Upper lobe of left lung (tissue), 6 donors: Measurements from ENCODE around the gene TCL1B. TPM values are rescaled to one million over a fixed set of nuclear protein-coding genes. Genes with fewer than 3 reads are reported as not detected.
"Not testable (repeated sequence)": the region's sequence is repeated elsewhere in the genome, so short reads cannot be mapped to it uniquely, and the experiment has no call there.

Experiments
- ATAC-seq, 2 donors: fragments of 200-7000 bp; cut with Tn5 transposase; one replicate each; pipeline ENCODE4 v1.9.1; 2022; ENCODE audit warnings: mild to moderate bottlenecking in 2 of 2, moderate library complexity in 2 of 2; ENCODE audit not compliant: low FRiP score in 2 of 2
- DNase-seq, 2 donors: peaks; one replicate each; pipeline ENCODE4 v3.0.0-alpha.2; 2019 to 2020
- H3K27ac ChIP-seq, 4 donors: fragments of 200-600 bp; sonication (generic); one replicate each; pipeline ENCODE4 v1.5.1; 2016 to 2019
- H3K27me3 ChIP-seq, 4 donors: fragments of 200-600 bp; sonication (generic); one replicate each; pipeline ENCODE4 v1.5.1; 2017 to 2019
- H3K36me3 ChIP-seq, 4 donors: fragments of 200-600 bp; sonication (generic); one replicate each; pipeline ENCODE4 v1.5.1; 2016 to 2019
- H3K4me1 ChIP-seq, 4 donors: fragments of 200-600 bp; sonication (generic); one replicate each; pipeline ENCODE4 v1.5.1; 2018 to 2019
- H3K4me3 ChIP-seq, 4 donors: fragments of 200-600 bp; sonication (generic); one replicate each; pipeline ENCODE4 v1.5.1; 2017 to 2019; ENCODE audit warnings: mild to moderate bottlenecking in 2 of 4, moderate library complexity in 1 of 4
- H3K9me3 ChIP-seq, 4 donors: fragments of 200-600 bp; sonication (generic); one replicate each; pipeline ENCODE4 v1.5.1; 2018 to 2019
- EP300 ChIP-seq, 4 donors: sonication (generic); formaldehyde crosslinking; IDR thresholded peaks; one replicate each; pipeline ENCODE4 v1.5.1; 2017; ENCODE audit warnings: antibody characterized with exemption in 4 of 4, control low read depth in 2 of 4
- POLR2A ChIP-seq, 4 donors: fragments of 450-650 bp; IDR thresholded peaks; one replicate each; pipeline ENCODE4 v1.5.1; 2016 to 2017; ENCODE audit warnings: antibody characterized with exemption in 4 of 4, mild to moderate bottlenecking in 2 of 4
- POLR2AphosphoS5 ChIP-seq, 2 donors: sonication (generic); formaldehyde crosslinking; IDR thresholded peaks; one replicate each; pipeline ENCODE4 v1.5.1; 2017; ENCODE audit warnings: antibody characterized with exemption in 2 of 2
- WGBS, 2 donors: methylation state at CpG; one replicate each; pipeline ENCODE4 v1.1.5; 2017 to 2018; 5-methylcytosine and 5-hydroxymethylcytosine counted together
- total RNA-seq, 6 donors: library from RNA; depleted of rRNA in 4 of 6; stranded (reverse); fragments of >200 nt in 4 of 6; gene quantifications; one replicate each; pipeline versions ENCODE4 v1.1.0 to v1.2.1, GENCODE V29; 2016 to 2021
- TF ChIP-seq, protein P1 (sequence below), 6 experiments: fragments of 450-650 bp in 4 of 6; fragments of 200-600 bp in 2 of 6; sonication (generic) in 2 of 6; IDR thresholded peaks; one replicate each; pipeline ENCODE4 v1.5.1; 2016 to 2019; ENCODE audit warnings: antibody characterized with exemption in 6 of 6
- donor health status: DM: no; HTN: no; CAD: no; lungs with moderate emphysema.
- donor health status: DM: no; HTN: yes; CAD: no; lungs with severe emphysema.

Gene TCL1B
- total RNA-seq, 6 donors from 2014 or later = not detected

DNA sequence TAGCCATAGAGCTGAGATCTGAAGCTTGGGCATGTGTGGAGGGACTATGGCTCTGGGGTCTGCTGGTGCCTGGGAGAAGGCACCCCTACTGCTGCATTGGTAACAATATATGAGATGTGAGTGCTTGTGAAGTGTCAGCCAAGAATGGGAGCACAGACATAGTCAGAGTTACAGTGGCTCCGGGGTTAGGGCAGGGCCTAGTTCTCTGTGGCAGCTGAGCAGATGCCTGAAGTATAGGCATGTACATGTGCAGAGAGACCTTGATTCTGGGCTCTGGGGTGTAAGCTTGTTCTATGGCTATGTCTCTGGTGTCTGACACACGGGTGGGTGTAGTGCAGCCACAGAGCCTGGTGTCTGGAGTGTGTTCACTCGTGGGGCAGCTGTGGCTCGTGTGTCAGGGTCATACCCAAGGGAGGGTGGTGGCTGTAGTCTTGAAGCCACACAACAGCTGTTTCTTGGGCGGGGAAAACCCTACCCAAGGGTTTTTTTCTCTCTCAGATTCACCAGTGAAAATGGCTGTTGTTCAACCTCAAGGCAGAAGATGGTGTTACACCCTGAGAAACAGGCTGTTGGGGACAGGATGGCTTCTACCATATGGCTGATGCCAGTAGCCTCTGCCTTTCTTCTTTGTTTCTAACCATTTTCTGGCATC is 39.6 kb downstream of the TCL1B start:
- no peak for ATAC-seq
- WGBS, 2 donors = 77 to 81% methylated on average over 4 to 5 of the region's 5 CpGs
- DNase-seq = no peak
- no peaks in the 10 kb centered on the region for H3K27me3 ChIP-seq
- peaks cover 0 to 12% (median 9%) of the 10 kb centered on the region in 4 donors for H3K9me3 ChIP-seq
- H3K4me3 ChIP-seq = no peak overlapping the region
- H3K36me3 ChIP-seq = no peaks in the 10 kb centered on the region
- H3K27ac ChIP-seq = no peak overlapping the region
- no peak for TF ChIP-seq EP300 (IDR thresholded peaks at IDR 0.05)
- no peak for TF ChIP-seq POLR2A (IDR thresholded peaks at IDR 0.05)
- no peak for TF ChIP-seq POLR2AphosphoS5 (IDR thresholded peaks at IDR 0.05)
- TF ChIP-seq, protein P1, sequence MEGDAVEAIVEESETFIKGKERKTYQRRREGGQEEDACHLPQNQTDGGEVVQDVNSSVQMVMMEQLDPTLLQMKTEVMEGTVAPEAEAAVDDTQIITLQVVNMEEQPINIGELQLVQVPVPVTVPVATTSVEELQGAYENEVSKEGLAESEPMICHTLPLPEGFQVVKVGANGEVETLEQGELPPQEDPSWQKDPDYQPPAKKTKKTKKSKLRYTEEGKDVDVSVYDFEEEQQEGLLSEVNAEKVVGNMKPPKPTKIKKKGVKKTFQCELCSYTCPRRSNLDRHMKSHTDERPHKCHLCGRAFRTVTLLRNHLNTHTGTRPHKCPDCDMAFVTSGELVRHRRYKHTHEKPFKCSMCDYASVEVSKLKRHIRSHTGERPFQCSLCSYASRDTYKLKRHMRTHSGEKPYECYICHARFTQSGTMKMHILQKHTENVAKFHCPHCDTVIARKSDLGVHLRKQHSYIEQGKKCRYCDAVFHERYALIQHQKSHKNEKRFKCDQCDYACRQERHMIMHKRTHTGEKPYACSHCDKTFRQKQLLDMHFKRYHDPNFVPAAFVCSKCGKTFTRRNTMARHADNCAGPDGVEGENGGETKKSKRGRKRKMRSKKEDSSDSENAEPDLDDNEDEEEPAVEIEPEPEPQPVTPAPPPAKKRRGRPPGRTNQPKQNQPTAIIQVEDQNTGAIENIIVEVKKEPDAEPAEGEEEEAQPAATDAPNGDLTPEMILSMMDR (IDR thresholded peaks at IDR 0.05) = no peak
- no peaks in the 10 kb centered on the region for H3K4me1 ChIP-seq

DNA sequence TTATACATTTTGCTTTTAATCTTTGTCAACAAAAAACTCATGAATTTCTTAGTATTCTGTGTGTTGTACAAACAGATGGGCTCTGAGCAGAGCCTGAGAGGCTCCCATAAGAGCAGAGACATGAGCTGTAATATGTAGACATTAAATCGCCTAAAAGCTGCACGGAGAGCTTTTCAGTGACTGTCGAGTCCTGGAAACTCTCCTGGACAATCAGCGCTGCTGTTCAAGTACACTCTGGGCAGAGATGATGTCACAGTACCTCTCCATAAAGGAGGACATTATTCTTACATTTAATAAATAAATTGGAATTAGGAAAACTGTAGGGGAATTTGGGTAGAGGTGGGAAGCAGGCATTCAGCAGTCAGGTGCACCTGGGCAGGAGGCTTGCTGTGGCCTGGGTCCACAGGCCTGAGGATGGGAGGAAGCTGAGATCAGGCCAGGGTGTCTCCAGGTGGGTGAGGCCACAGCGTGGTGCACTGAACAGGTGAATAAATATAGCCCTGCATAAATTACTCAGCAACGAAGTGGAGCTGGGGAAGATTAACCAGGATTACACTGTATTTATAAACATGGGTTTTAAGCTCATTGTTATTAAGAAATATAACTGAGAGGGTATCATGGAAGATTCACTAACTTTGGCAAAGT is 41.0 kb downstream of the TCL1B start:
- DNase-seq (no peak), ATAC-seq (no peak)
- WGBS, 2 donors = 57 to 83% methylated on average over 6 of the region's 6 CpGs
- H3K36me3 ChIP-seq = no peaks in the 10 kb centered on the region
- TF ChIP-seq POLR2A (IDR thresholded peaks at IDR 0.05) (no peak), POLR2AphosphoS5 (IDR thresholded peaks at IDR 0.05) (no peak), EP300 (IDR thresholded peaks at IDR 0.05) (no peak)
- TF ChIP-seq, protein P1 (IDR thresholded peaks at IDR 0.05) = no peak
- peaks cover 0 to 12% (median 4%) of the 10 kb centered on the region in 4 donors for H3K9me3 ChIP-seq
- no peak overlapping the region for H3K4me3 ChIP-seq
- no peak overlapping the region for H3K27ac ChIP-seq
- H3K4me1 ChIP-seq = no peaks in the 10 kb centered on the region
- H3K27me3 ChIP-seq = no peaks in the 10 kb centered on the region

DNA sequence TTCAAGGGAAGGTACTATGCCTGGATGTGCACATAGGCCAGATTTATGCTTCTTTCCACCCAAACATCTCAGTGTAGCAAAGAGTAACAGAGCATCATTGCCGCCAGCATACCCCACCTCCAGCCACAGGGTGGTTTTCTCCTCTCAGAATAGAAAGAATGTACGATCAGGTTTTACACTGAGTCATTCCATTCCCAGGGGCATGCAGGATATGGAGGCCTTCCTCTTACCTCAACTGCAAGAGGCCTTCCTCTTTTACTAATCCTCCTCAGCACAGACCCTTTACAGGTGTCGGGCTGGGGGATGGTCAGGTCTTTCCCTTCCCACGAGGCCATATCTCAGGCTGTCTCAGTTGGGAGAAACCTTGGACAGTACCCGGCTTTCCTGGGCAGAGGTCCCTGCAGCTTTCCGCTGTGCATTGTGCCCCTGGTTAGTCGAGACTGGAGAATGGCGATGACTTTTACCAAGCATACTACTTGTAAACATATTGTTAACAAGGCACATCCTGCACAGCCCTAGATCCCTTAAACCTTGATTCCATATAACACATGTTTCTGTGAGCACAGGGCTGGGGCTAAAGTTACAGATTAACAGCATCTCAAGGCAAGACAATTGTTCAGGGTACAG is 43.3 kb downstream of the TCL1B start:
- H3K36me3 ChIP-seq, H3K9me3 ChIP-seq, H3K4me1 ChIP-seq, H3K4me3 ChIP-seq, DNase-seq, H3K27me3 ChIP-seq, ATAC-seq, H3K27ac ChIP-seq: not testable (repeated sequence)
- WGBS, 2 donors = 78 to 79% methylated on average over 8 of the region's 8 CpGs

DNA sequence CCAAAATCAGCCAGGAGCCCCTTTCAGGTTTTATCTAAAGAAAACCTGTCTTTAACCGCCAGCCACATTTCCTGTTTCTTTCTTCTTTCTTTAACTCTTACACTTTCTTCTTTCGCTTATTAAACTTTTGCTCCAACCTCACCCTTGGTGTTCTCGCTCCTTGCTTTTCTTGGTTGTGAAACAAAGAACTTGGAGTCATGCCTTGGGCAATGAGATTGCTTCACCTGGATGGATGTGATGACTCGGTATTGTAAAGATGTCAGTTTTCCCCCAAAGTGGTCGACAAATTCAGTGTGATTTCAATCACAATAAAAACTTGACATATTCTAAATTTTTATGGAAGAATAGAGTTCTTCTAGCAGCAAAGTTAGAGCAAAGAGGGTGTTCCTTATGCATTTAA is 43.9 kb downstream of the TCL1B start:
- H3K4me1 ChIP-seq = no peaks in the 10 kb centered on the region
- no peak for DNase-seq
- H3K27ac ChIP-seq = no peak overlapping the region
- 79 to 92% methylated on average over 5 of the region's 5 CpGs for WGBS, 2 donors
- H3K36me3 ChIP-seq = no peaks in the 10 kb centered on the region
- TF ChIP-seq POLR2AphosphoS5 (IDR thresholded peaks at IDR 0.05) = no peak
- TF ChIP-seq EP300 (IDR thresholded peaks at IDR 0.05) = no peak
- TF ChIP-seq, protein P1 (IDR thresholded peaks at IDR 0.05) = no peak
- no peak for TF ChIP-seq POLR2A (IDR thresholded peaks at IDR 0.05)
- no peaks in the 10 kb centered on the region for H3K9me3 ChIP-seq
- H3K4me3 ChIP-seq = no peak overlapping the region
- H3K27me3 ChIP-seq = no peaks in the 10 kb centered on the region
- ATAC-seq = no peak

DNA sequence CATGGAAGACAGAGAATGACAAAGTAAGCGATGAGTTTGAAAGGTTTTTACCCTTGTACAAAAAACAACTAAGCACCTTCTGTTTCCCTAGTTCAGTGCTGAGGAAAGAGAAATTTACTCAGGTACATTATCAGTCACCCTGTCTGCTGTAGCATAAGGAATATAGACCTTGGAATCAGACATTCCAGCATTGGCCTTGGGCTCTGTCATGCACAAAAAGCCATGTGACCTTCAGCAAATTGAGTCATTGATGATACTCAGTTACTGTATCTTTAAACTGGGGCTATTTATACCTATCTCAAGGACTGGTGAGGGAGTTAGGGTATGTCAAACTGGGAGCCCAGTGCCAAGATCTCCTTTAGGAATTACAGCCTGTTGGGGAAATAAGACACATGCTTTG is 47.0 kb downstream of the TCL1B start:
- DNase-seq = no peak
- Histone ChIP-seq H3K4me3 (no peak overlapping the region), H3K27me3 (no peaks in the 10 kb centered on the region), H3K4me1 (no peaks in the 10 kb centered on the region), H3K36me3 (no peaks in the 10 kb centered on the region), H3K27ac (no peak overlapping the region), H3K9me3 (no peaks in the 10 kb centered on the region)
- ATAC-seq = no peak
- TF ChIP-seq POLR2AphosphoS5 (IDR thresholded peaks at IDR 0.05) (no peak), POLR2A (IDR thresholded peaks at IDR 0.05) (no peak), EP300 (IDR thresholded peaks at IDR 0.05) (no peak)
- TF ChIP-seq, protein P1 (IDR thresholded peaks at IDR 0.05) = no peak
- 89 to 96% methylated on average over 1 of the region's 1 CpG for WGBS, 2 donors
